HL-60 (cell line): ENCODE results near the gene HHAT.

Experiments used
- DNase-seq, 2 experiments: peaks; one replicate each; pipeline ENCODE4 v3.0.0-alpha.2; 2010 to 2020; ENCODE audit warnings: low read depth in 1 of 2, low spot score in 1 of 2
- H3K27ac ChIP-seq: fragments of 250-450 bp; sonication (Bioruptor Pico); replicated peaks from 2 replicates; pipeline ENCODE4 v1.5.1; 2020; ENCODE audit warnings: mild to moderate bottlenecking, moderate library complexity
- H3K27me3 ChIP-seq: fragments of 250-450 bp; sonication (Bioruptor Pico); 2 replicates; pipeline ENCODE4 v1.5.1; 2021; ENCODE audit warnings: mild to moderate bottlenecking, moderate library complexity; ENCODE audit not compliant: insufficient read depth, poor library complexity, severe bottlenecking
- H3K4me3 ChIP-seq: replicated peaks from 2 replicates; pipeline ENCODE4 v1.5.1; 2011; ENCODE audit warnings: mild to moderate bottlenecking, control low read depth, low read length; ENCODE audit not compliant: insufficient read depth
- GABPA ChIP-seq: IDR thresholded peaks from 2 replicates; pipeline ENCODE4 v1.6.1; 2012; ENCODE audit warnings: low read depth
- POLR2AphosphoS5 ChIP-seq: IDR thresholded peaks from 2 replicates; pipeline ENCODE4 v1.6.1; 2012; ENCODE audit warnings: low read depth
- SPI1 ChIP-seq: IDR thresholded peaks from 2 replicates; pipeline ENCODE4 v1.6.1; 2012; ENCODE audit warnings: low read depth, mild to moderate bottlenecking, borderline replicate concordance
- TF ChIP-seq, protein P1 (sequence below): IDR thresholded peaks from 2 replicates; pipeline ENCODE4 v1.6.1; 2012; ENCODE audit warnings: low read depth; ENCODE audit not compliant: insufficient replicate concordance
- TF ChIP-seq, protein P2 (sequence below): IDR thresholded peaks from one replicate; pipeline ENCODE4 v1.5.1; 2011; ENCODE audit warnings: low read length, control low read depth, inconsistent platforms; ENCODE audit not compliant: insufficient read depth

The HHAT gene

DNA sequence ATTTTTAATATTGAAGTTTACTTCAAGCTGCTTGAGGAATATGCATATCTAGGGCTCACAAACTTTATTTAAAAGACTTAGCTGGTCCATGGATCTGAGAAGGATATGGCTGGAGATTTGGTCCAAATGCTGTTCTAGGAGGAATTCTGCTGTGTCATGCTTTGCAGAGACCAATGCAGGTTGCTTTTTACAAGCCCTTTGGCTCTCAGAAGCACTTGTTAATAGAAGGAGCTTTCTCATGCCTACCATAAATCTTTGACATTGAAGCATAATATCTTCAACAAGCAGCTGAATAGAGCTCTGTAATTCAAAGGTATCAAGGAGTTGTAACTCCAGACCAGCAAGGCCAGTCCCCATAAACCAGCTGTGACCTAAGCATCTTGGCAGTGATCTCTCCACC lies 299.1 kb downstream of the HHAT start:
- no peak overlapping the region for H3K27ac ChIP-seq

DNA sequence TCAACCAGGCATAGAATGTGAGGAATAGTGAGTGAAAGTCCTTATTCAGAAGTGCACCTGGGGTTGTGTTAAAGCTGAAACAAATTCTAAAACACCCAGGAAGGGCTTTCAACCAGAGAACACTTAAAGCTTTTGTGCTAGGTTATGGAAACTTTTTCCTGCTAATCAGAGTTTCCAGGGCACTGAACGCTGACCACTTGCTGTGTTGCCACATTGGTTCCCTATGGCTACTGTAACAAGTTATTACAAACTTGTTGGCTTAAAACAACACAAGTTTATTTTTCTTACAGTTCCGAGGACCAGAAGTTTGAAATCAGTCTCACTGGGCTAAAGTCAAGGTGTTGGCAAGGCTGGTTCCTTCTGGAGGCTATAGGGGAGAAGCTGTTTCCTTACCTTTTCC lies 300.6 kb downstream of the HHAT start:
- no peaks in the 10 kb centered on the region for H3K27me3 ChIP-seq
- H3K27ac ChIP-seq = no peak overlapping the region
- no peak for DNase-seq
- no peak overlapping the region for H3K4me3 ChIP-seq
- TF ChIP-seq, protein P1, sequence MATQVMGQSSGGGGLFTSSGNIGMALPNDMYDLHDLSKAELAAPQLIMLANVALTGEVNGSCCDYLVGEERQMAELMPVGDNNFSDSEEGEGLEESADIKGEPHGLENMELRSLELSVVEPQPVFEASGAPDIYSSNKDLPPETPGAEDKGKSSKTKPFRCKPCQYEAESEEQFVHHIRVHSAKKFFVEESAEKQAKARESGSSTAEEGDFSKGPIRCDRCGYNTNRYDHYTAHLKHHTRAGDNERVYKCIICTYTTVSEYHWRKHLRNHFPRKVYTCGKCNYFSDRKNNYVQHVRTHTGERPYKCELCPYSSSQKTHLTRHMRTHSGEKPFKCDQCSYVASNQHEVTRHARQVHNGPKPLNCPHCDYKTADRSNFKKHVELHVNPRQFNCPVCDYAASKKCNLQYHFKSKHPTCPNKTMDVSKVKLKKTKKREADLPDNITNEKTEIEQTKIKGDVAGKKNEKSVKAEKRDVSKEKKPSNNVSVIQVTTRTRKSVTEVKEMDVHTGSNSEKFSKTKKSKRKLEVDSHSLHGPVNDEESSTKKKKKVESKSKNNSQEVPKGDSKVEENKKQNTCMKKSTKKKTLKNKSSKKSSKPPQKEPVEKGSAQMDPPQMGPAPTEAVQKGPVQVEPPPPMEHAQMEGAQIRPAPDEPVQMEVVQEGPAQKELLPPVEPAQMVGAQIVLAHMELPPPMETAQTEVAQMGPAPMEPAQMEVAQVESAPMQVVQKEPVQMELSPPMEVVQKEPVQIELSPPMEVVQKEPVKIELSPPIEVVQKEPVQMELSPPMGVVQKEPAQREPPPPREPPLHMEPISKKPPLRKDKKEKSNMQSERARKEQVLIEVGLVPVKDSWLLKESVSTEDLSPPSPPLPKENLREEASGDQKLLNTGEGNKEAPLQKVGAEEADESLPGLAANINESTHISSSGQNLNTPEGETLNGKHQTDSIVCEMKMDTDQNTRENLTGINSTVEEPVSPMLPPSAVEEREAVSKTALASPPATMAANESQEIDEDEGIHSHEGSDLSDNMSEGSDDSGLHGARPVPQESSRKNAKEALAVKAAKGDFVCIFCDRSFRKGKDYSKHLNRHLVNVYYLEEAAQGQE = no peak
- TF ChIP-seq POLR2AphosphoS5 (no peak), GABPA (no peak), SPI1 (no peak)
- TF ChIP-seq, protein P2, sequence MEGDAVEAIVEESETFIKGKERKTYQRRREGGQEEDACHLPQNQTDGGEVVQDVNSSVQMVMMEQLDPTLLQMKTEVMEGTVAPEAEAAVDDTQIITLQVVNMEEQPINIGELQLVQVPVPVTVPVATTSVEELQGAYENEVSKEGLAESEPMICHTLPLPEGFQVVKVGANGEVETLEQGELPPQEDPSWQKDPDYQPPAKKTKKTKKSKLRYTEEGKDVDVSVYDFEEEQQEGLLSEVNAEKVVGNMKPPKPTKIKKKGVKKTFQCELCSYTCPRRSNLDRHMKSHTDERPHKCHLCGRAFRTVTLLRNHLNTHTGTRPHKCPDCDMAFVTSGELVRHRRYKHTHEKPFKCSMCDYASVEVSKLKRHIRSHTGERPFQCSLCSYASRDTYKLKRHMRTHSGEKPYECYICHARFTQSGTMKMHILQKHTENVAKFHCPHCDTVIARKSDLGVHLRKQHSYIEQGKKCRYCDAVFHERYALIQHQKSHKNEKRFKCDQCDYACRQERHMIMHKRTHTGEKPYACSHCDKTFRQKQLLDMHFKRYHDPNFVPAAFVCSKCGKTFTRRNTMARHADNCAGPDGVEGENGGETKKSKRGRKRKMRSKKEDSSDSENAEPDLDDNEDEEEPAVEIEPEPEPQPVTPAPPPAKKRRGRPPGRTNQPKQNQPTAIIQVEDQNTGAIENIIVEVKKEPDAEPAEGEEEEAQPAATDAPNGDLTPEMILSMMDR = no peak

More for the DNA sequence above, 299.1 kb downstream of the HHAT start:
- no peak for TF ChIP-seq POLR2AphosphoS5
- TF ChIP-seq, protein P2 = no peak
- TF ChIP-seq SPI1 = no peak
- no peak for TF ChIP-seq GABPA
- TF ChIP-seq, protein P1 = no peak
- Histone ChIP-seq H3K27me3 (no peaks in the 10 kb centered on the region), H3K4me3 (no peak overlapping the region)
- DNase-seq = no peak

DNA sequence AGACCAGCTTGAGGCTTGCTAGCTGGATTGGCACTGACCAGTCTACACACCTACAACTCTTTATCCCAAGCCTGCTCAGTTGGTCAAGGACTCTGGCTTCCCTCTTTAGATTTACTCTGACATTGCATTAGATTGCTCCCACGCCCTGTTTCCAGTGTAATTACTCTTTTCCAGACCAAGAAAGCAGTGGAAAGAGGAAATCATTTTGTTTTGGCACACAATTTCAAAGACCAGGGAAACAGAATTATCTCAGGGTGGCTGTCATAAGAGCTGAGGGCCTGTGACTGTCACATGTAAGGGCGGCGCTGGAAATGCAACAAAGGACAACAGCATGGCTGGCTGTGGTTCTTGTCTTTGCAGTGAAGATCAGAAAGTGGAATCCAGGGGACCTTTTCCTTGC lies 302.7 kb downstream of the HHAT start:
- TF ChIP-seq GABPA (no peak), POLR2AphosphoS5 (no peak), SPI1 (no peak)
- TF ChIP-seq, protein P1 = no peak
- TF ChIP-seq, protein P2 = no peak

More for the DNA sequence above, 302.7 kb downstream of the HHAT start:
- no peak overlapping the region for H3K27ac ChIP-seq
- H3K4me3 ChIP-seq = no peak overlapping the region
- DNase-seq = no peak
- H3K27me3 ChIP-seq = no peaks in the 10 kb centered on the region
